Activated CD8-positive, alpha-beta T cell treated with anti-CD3 and anti-CD28 coated beads, Interleukin-2, amount 10 ng/mL, durations not matched to agents 7 days and 5 days (primary cell): ENCODE results near the gene MCOLN1. TPM values are rescaled to one million over a fixed set of nuclear protein-coding genes. Genes with fewer than 3 reads are reported as not detected.
A peak's percentile ranks its signal among the peaks of the same experiment; 100 is the strongest.

Experiments
- ATAC-seq: fragments of 150-1000 bp; cut with Tn5 transposase; one replicate; pipeline ENCODE4 v1.10.0; 2021; ENCODE audit warnings: moderate library complexity
- CTCF ChIA-PET: fragments of 350-600 bp; sonication (Branson Sonifier 250); formaldehyde crosslinking; loops from one replicate; lab custom pipeline; 2021; ENCODE audit warnings: antibody characterized with exemption; lab: Charles Lee
- POLR2A ChIA-PET: fragments of 350-600 bp; sonication (Branson Sonifier 250); formaldehyde crosslinking; loops from one replicate; lab custom pipeline; 2021; ENCODE audit warnings: antibody characterized with exemption; lab: Charles Lee
- DNase-seq: peaks from one replicate; pipeline ENCODE4 v3.0.0-alpha.2; 2020
- H3K27ac Mint-ChIP-seq: one replicate; pipeline ENCODE4 v1.8.0; 2021; ENCODE audit warnings: mild to moderate bottlenecking, mixed read lengths
- H3K27me3 Mint-ChIP-seq: one replicate; pipeline ENCODE4 v1.8.0; 2021; ENCODE audit warnings: low read depth, mixed read lengths
- H3K36me3 Mint-ChIP-seq: one replicate; pipeline ENCODE4 v1.8.0; 2021; ENCODE audit warnings: low read depth, mixed read lengths
- H3K4me1 Mint-ChIP-seq: one replicate; pipeline ENCODE4 v1.8.0; 2021; ENCODE audit warnings: low read depth, mixed read lengths
- H3K4me3 Mint-ChIP-seq: one replicate; pipeline ENCODE4 v1.8.0; 2021; ENCODE audit warnings: mild to moderate bottlenecking, mixed read lengths
- H3K9me3 Mint-ChIP-seq: one replicate; pipeline ENCODE4 v1.8.0; 2022; ENCODE audit warnings: mixed read lengths; ENCODE audit not compliant: insufficient read depth
- total RNA-seq, 2 experiments: library from RNA; stranded (reverse); gene quantifications; one replicate each; pipeline ENCODE4 v1.2.3, GENCODE V29; 2021

Gene MCOLN1
- total RNA-seq, 2 experiments from 2014 or later, result 16.2 to 17.7 TPM

DNA sequence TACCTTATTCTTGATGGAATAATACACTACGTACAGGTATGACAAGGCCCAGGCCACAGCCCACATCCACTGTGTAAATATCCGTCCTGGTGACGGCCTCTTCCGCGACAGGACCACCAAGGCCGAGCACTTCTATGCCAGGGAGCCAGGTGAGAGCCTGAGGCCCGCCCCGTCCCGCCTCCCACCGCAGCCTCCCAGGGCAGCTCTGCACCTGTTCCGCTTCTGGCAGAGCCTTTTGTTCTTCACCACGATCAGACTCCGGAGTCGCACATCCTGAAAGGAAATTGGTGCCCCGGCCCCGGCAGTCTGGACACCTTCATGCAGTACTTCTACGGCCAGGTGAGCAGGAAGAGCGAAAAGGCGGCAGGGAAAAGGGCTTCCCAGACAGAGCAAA lies 17.1 kb upstream of the MCOLN1 start:
- Mint-ChIP-seq H3K36me3 (no peaks in the 10 kb centered on the region), H3K9me3 (no peaks in the 10 kb centered on the region), H3K4me3 (no peak overlapping the region), H3K27ac (no peak overlapping the region), H3K27me3 (peaks cover 30% of the 10 kb centered on the region), H3K4me1 (peaks cover 3% of the 10 kb centered on the region)
- ChIA-PET POLR2A (no interaction called here), CTCF (interaction anchor here (1.0 kb wide), 1 partner anchor 8 kb away, joined by 3 read pairs; a partner anchor contains a TSS)
- DNase-seq, result no peak
- no peak for ATAC-seq

DNA sequence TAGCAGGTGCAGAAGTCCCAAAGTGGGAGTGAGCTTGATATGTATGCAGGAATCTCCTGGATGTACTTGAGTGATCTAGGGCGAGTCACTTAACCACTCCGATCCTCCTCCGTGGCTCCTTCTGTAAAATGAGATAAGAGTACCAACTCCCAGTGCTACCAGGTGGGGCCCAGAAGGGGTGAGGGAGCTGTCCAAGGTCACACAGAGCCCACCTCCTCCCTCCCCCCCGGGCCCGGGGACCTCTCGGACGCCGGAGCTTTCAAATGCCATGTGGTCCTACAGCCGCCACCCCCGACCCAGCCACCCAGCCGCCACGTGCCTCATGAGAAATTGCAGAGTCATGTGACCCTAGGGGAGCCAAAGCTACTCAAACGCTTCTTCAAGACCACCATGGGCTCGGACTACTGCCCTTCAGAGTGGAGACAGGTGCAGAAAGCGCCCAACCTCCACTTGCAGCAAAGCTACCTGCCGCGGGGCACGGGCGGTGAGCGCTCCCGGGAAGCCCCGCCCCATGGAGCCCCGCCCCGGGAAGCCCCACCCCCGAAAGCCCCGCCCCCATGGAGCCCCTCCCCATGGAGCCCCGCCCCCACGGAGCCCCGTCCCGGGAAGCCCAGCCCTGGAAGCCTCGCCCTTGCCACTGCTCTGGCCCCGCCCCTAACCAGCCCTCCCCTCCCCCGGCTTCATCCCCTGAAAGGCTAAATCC lies 16.6 kb upstream of the MCOLN1 start:
- CTCF ChIA-PET, result interaction anchor here (1.0 kb wide), 1 partner anchor 9 kb away, joined by 3 read pairs; a partner anchor contains a TSS
- H3K27me3 Mint-ChIP-seq, result peaks cover 26% of the 10 kb centered on the region
- POLR2A ChIA-PET, result no interaction called here
- H3K4me1 Mint-ChIP-seq, result peaks cover 3% of the 10 kb centered on the region
- H3K9me3 Mint-ChIP-seq, result no peaks in the 10 kb centered on the region
- H3K4me3 Mint-ChIP-seq, result no peak overlapping the region
- peak; percentile 38 for ATAC-seq
- H3K36me3 Mint-ChIP-seq, result no peaks in the 10 kb centered on the region
- H3K27ac Mint-ChIP-seq, result no peak overlapping the region
- DNase-seq, result no peak

DNA sequence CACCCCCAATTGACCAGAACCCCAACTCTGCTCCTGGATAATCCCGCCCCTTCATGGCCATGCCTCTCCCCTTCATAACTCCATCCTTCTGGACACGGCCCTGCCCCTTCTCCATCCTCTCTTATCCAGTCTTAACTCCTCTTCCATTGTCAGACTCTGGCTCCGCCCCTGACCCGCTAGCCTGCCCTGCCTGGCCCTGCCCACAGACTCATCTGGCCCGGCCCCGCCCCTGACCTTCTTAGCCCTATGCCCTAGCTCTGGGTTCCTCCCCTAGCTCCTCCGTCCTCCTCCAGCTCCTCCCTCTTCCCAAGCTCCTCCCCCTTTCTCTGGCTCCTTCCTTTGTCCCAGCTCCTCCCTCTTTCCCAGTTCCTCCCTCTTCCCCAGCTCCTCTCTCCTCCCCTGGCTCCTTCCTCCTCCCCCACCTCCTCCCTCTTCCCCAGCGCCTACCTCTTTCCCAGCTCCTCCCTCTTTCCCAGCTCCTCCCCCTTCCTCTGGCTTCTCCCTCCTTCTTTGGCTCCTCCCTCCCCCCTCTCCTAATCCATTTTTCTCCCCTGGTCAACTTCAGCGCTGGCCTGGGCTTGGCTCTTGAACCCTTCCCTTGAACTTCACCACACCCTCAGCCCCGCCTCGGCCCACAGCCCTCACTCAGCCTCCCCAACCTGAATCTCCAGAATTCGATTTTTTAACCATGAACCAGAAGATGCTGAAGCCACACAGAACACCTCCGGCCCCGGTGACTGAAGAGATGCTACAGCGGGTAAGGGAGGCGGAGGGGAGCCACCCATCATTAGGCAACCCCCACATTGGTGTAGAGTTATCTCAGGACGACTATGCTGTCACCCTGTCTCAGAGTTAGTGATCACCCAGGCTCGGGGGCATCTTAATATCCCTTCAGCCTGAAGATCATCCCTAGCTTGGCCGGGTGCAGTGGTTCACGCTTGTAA lies 15.8 kb upstream of the MCOLN1 start:
- peaks cover 3% of the 10 kb centered on the region for H3K4me1 Mint-ChIP-seq
- POLR2A ChIA-PET, result no interaction called here
- H3K27ac Mint-ChIP-seq, result no peak overlapping the region
- H3K4me3 Mint-ChIP-seq, result no peak overlapping the region
- ATAC-seq (peak; percentile 74), DNase-seq (peak; percentile 64)
- CTCF ChIA-PET, result no interaction called here
- H3K27me3 Mint-ChIP-seq, result peaks cover 20% of the 10 kb centered on the region
- H3K9me3 Mint-ChIP-seq, result no peaks in the 10 kb centered on the region
- no peaks in the 10 kb centered on the region for H3K36me3 Mint-ChIP-seq

DNA sequence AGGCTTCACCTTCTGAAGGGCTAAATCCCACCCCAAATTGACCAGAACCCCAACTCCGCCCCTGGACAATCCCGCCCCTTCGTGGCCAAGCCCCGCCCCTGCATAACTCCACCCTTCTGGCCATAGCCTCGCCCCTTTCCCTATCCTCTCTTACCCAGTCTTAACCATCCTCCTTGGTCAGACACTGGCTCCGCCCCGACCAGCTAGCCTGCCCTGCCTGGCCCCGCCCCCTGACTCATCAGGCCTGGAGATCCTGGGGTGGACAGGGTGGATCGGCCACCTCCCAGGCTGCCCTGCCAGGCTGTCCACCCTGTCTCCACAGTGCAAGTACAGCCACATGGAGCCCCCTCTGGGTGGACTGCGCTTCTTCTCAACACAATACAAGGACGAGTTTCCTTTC lies 14.5 kb upstream of the MCOLN1 start:
- ChIA-PET CTCF (no interaction called here), POLR2A (no interaction called here)
- H3K9me3 Mint-ChIP-seq, result no peaks in the 10 kb centered on the region
- peaks cover 10% of the 10 kb centered on the region for H3K27me3 Mint-ChIP-seq
- no peaks in the 10 kb centered on the region for H3K36me3 Mint-ChIP-seq
- peak; percentile 35 for ATAC-seq
- H3K4me3 Mint-ChIP-seq, result no peak overlapping the region
- H3K4me1 Mint-ChIP-seq, result peaks cover 3% of the 10 kb centered on the region
- H3K27ac Mint-ChIP-seq, result no peak overlapping the region
- no peak for DNase-seq

DNA sequence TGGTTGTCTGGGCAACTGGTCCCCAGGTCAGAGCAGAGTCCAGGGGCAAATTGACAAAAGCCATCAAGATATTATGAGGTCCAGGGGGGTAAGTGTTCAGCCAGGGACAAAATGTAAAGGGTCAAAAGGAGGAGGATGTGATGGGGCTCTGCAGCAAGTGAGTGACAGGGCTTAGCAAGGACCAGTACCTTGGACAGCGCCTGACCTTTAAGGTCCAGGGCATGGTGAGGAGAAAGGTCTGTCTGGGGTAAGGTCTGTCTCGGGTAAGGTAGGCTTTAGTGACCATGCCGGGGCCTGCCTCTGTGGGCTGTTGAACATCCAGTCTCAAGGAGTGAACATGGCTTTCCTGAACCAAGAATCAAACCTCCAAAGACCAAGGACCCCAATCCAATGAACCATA lies 12.8 kb upstream of the MCOLN1 start:
- ATAC-seq, result no peak
- peak; percentile 46 for DNase-seq
- Mint-ChIP-seq H3K4me3 (no peak overlapping the region), H3K4me1 (peaks cover 3% of the 10 kb centered on the region), H3K27ac (no peak overlapping the region), H3K36me3 (no peaks in the 10 kb centered on the region), H3K9me3 (no peaks in the 10 kb centered on the region), H3K27me3 (peaks cover 12% of the 10 kb centered on the region)
- POLR2A ChIA-PET, result no interaction called here
- CTCF ChIA-PET, result interaction anchor here (1.0 to 1.2 kb wide), 2 partner anchors 12 to 16 kb away, joined by 3 read pairs; a partner anchor contains a TSS

DNA sequence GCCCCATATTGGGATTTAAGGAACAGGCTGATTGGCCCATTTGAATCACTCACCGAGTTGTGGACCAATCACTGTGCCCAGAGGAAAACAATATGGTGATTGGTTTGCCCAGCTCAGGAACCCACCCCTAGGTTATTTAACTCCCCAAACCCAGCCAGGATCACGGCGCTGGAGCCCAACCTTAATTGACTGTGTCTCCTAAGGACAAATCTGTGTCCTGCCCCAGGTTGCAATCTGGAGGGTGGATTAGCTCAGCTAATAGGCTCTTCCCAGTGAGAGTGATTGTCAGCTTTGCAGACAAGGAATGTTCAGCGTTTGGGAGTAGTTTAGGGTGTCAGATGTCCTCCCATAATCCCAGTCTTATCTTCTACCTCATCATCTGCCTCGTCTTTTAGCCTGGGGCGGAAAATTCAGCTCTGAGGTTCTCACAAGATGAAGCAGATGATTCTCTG lies 10.0 kb upstream of the MCOLN1 start:
- no peak overlapping the region for H3K4me3 Mint-ChIP-seq
- ATAC-seq, result no peak
- H3K27ac Mint-ChIP-seq, result no peak overlapping the region
- CTCF ChIA-PET, result interaction anchor here (1.4 to 1.5 kb wide), 2 partner anchors 146 to 158 kb away, joined by 4 read pairs; no protein-coding TSS in a partner anchor
- no peaks in the 10 kb centered on the region for H3K9me3 Mint-ChIP-seq
- POLR2A ChIA-PET, result no interaction called here
- DNase-seq, result no peak
- H3K27me3 Mint-ChIP-seq, result peaks cover 20% of the 10 kb centered on the region
- no peaks in the 10 kb centered on the region for H3K36me3 Mint-ChIP-seq
- peaks cover 11% of the 10 kb centered on the region for H3K4me1 Mint-ChIP-seq

DNA sequence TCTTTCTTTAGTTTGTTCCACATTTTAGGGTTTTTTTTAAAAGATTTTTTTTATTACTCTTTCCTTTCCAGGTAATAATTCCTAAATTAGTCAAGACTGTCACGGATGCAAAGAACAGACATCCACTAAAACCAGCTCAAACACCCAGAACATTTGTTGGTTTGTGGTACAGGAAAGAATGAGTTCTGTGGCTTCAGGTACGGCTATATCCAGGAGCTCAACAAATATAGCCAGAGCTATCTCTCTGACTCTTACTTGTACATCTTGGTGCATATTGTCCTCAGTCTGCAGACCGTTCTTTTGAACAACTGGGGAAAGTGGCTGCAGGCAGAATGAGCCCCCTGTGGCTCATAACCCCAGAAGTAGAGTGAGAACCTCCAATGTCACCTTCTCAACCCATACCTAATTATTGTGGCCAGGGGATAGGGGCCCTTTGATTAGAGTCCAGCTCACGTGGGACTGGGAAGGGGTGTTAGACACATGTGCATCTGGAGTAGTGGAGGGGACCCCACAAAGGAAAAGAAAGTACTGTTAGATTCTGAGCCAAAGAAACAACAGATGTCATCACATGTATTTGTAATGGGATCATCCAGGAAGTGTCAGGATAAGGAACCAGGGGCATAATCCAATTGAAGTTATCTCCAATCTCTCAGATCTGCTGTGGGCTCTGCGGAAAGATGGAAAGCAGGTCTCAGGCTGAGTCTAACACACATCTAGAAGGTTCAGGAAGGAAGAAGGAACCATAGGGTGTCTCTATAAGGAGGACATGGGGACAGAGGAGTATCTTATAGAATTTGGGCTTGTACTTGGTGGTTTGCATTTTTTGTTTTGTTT lies 8.4 kb upstream of the MCOLN1 start:
- CTCF ChIA-PET, result interaction anchor here (1.2 kb wide), 1 partner anchor 8 kb away, joined by 3 read pairs; no protein-coding TSS in a partner anchor
- Mint-ChIP-seq H3K36me3 (no peaks in the 10 kb centered on the region), H3K4me3 (no peak overlapping the region), H3K9me3 (no peaks in the 10 kb centered on the region), H3K27me3 (peaks cover 20% of the 10 kb centered on the region), H3K4me1 (peaks cover 11% of the 10 kb centered on the region), H3K27ac (no peak overlapping the region)
- POLR2A ChIA-PET, result no interaction called here
- ATAC-seq (no peak), DNase-seq (no peak)

DNA sequence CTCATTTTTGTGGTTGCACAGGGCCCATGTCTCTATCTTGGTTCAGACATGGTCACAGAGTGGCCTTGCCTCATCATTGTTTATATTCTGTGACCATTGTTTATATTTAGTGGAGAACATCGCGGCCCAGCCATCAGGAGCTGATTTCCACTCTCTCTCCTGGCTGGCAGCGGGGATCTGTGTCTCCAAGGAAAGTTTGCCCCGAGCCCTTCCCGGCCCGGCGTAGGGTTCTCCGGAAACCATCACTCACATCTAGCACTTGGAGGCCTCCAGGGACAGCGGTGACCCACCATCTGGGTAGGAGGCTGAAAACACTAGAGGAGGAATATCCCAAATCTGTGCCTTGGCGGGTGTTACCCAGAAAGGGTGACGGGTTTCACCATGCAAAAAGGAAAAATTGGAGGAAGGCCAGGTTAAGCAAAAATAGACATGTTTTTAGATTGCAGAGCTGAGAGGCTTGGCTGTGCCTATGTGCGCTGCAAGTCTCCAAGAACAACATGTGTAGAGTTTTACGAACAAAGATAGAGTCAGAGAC lies 7.2 kb upstream of the MCOLN1 start:
- CTCF ChIA-PET, result interaction anchor here (1.5 kb wide), 2 partner anchors 53 to 166 kb away, joined by 3 to 4 read pairs; partner anchors contain the start of gene TRAPPC5
- no peak for DNase-seq
- Mint-ChIP-seq H3K36me3 (no peaks in the 10 kb centered on the region), H3K27ac (peak overlapping the region; percentile 86), H3K4me1 (peaks cover 11% of the 10 kb centered on the region), H3K9me3 (no peaks in the 10 kb centered on the region), H3K4me3 (peak overlapping the region; percentile 68), H3K27me3 (peaks cover 20% of the 10 kb centered on the region)
- no peak for ATAC-seq
- POLR2A ChIA-PET, result no interaction called here

DNA sequence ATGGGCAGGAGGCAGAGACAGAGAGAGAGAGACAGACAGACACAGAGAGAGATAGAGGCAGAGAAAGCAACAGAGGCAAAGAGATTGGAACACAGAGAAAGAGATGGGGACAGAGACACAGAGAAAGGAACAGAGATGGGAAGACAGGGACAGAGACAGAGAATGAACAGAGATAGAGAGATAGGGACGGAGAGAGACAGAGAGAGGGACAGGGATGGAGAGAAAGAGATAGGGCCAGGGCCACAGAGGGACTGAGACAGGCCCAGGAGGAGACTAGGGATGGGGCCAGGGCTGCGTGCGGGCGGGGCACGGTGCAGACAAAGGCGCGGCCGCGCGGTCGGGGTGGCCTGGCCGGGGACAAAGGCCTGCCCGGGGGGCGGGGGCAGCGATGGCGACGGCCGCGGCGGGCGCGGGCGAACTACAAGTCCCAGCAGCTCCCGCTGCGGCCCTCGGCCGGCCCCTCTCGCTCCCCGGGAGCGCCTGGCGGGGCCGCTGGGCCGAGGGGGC lies 6.7 kb upstream of the MCOLN1 start, which contains the start of gene ZNF358:
Gene ZNF358, plus strand, starts transcription at position 459 of the 507 bp plus-strand sequence. CDS start 3,140 bp downstream, outside the sequence.
- ATAC-seq (peak; percentile 86), DNase-seq (peak; percentile 52)
- ChIA-PET CTCF (interaction anchor here (1.0 to 1.5 kb wide), 3 partner anchors 18 to 165 kb away, joined by 3 to 4 read pairs (median 4); partner anchors contain the start of gene TRAPPC5), POLR2A (no interaction called here)
- Mint-ChIP-seq H3K9me3 (no peaks in the 10 kb centered on the region), H3K36me3 (no peaks in the 10 kb centered on the region), H3K4me3 (peak within 1 kb of the TSS; percentile 68), H3K4me1 (peaks cover 11% of the 10 kb centered on the region), H3K27ac (peak within 1 kb of the TSS; percentile 86), H3K27me3 (peaks cover 20% of the 10 kb centered on the region)

DNA sequence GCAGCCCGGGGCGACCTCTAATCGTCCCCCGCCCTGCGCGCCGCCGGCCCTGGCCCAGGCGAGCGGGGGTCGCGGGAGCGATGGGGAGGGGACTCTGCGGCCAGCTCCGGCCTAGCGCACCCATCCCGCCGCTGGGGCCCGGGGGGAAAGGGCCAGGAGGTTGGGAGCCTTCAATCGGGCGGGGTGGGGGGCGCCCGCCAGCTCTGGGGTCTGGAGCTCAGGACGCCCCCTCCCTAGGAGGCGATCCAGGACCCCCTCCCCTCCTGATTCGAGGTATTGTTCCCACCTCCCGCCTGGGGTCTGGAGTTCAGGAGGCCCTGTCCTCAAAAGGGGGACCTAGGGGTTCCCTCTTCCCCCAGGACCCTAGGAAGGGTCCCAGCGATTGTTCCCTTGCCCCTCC lies 6.1 kb upstream of the MCOLN1 start:
- no peaks in the 10 kb centered on the region for H3K36me3 Mint-ChIP-seq
- CTCF ChIA-PET, result interaction anchor here (1.0 to 1.5 kb wide), 3 partner anchors 19 to 164 kb away, joined by 3 to 4 read pairs (median 4); partner anchors contain the start of gene TRAPPC5

More for the DNA sequence above, 6.1 kb upstream of the MCOLN1 start:
- H3K4me1 Mint-ChIP-seq, result peaks cover 11% of the 10 kb centered on the region
- peak overlapping the region; percentile 39 for H3K27ac Mint-ChIP-seq
- peaks cover 20% of the 10 kb centered on the region for H3K27me3 Mint-ChIP-seq
- DNase-seq (no peak), ATAC-seq (no peak)
- POLR2A ChIA-PET, result interaction anchor here (0.7 kb wide), 1 partner anchor 1919 kb away, joined by 3 read pairs; the partner anchor contains the start of gene ZNF266
- H3K9me3 Mint-ChIP-seq, result no peaks in the 10 kb centered on the region
- peak overlapping the region; percentile 68 for H3K4me3 Mint-ChIP-seq
